ENCODE measurements around the gene PCDHA9. TPM values are rescaled to one million over a fixed set of nuclear protein-coding genes. Genes with fewer than 3 reads are reported as not detected.

PCDHA9 gene
- total RNA-seq, 4 donors from 2014 or later: 0.44 to 0.79 (median 0.56) TPM; not detected in 1

DNA sequence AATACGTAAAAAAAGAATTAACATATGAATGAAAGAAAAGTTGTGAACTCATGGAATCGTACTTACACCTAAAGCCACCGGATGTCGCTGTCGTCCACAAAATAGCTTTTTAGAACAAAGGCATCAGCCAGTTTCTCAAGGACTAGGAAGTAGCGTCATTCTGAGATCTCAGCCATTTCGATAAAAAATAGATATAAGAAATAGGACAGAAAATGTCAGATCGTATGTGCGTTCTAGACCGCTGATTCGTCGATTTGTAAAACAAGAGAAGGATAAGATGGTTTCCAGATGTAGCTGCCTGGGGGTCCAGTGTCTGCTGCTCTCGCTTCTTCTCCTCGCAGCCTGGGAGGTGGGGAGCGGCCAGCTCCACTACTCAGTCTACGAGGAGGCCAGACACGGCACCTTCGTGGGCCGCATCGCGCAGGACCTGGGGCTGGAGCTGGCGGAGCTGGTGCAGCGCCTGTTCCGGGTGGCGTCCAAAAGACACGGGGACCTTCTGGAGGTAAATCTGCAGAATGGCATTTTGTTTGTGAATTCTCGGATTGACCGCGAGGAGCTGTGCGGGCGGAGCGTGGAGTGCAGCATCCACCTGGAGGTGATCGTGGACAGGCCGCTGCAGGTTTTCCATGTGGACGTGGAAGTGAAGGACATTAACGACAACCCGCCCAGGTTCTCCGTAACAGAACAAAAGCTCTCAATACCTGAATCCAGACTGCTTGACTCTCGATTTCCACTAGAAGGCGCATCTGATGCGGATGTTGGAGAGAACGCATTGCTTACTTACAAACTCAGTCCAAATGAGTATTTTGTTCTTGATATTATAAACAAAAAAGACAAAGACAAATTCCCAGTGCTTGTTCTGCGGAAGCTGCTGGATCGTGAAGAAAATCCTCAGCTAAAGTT lies 7.8 kb downstream of the PCDHA9 start, which contains the start of gene PCDHA10:
Gene PCDHA10, plus strand, starts transcription at position 126 of the 903 bp plus-strand sequence. Its CDS starts 152 bp downstream, at position 278.
- TF ChIP-seq CTCF (IDR thresholded peaks at IDR 0.05): no peak
- DNase-seq (ENCODE audit: low spot score) (no peak), ATAC-seq (ENCODE audit: low FRiP score) (no peak)

- DNase-seq (ENCODE audit: low spot score) (no peak), ATAC-seq (ENCODE audit: low FRiP score) (no peak)
- no peak for TF ChIP-seq CTCF (IDR thresholded peaks at IDR 0.05)
Measured at GRCh38 chr5:140857177-140857986, 9.2 kb downstream of the PCDHA9 start.

DNA sequence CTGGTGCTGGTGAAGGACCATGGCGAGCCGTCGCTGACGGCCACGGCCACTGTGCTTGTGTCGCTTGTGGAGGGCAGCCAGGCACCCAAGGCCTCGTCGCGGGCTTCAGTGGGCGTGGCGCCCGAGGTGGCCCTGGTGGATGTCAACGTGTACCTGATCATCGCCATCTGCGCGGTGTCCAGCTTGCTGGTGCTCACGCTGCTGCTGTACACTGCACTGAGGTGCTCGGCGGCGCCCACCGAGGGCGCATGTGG lies 9.7 kb downstream of the PCDHA9 start:
- ATAC-seq (ENCODE audit: low FRiP score): no peak
- TF ChIP-seq CTCF (IDR thresholded peaks at IDR 0.05): no peak

GRCh38 chr5:140862441-140863295 lies 14.5 kb downstream of the PCDHA9 start:
- no peak for DNase-seq (ENCODE audit: low spot score)
- ATAC-seq (ENCODE audit: low FRiP score): no peak
- TF ChIP-seq CTCF (IDR thresholded peaks at IDR 0.05): no peak

More for the DNA sequence above, 9.7 kb downstream of the PCDHA9 start:
- no peak for DNase-seq (ENCODE audit: low spot score)

- ATAC-seq (ENCODE audit: low FRiP score): no peak
- DNase-seq (ENCODE audit: low spot score): no peak
- no peak for TF ChIP-seq CTCF (IDR thresholded peaks at IDR 0.05)
Measured at GRCh38 chr5:140868721-140869554, 20.8 kb downstream of the PCDHA9 start, which contains the start of gene PCDHA11. Gene PCDHA11, plus strand, starts transcription at chr5:140868957. Its CDS starts 147 bp downstream, at chr5:140869104.

DNA sequence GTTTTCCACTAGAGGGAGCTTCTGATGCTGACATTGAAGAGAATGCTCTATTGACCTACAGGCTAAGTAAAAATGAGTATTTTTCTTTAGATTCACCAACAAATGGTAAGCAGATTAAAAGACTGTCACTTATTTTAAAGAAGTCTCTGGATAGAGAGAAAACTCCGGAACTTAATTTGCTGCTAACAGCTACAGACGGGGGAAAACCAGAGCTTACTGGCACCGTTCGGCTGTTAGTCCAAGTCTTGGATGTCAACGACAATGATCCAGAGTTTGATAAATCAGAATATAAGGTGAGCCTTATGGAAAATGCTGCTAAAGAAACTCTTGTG lies 21.3 kb downstream of the PCDHA9 start:
- no peak for ATAC-seq (ENCODE audit: low FRiP score)

More for the DNA sequence above, 21.3 kb downstream of the PCDHA9 start:
- no peak for DNase-seq (ENCODE audit: low spot score)
- no peak for TF ChIP-seq CTCF (IDR thresholded peaks at IDR 0.05)

Measured in omental fat pad (tissue), 4 donors.